ENCODE measurements around the gene FYB1. TPM values are rescaled to one million over a fixed set of nuclear protein-coding genes. Genes with fewer than 3 reads are reported as not detected.

FYB1 gene
- total RNA-seq, 1 experiment from 2014 or later = 1.3 TPM

GRCh38 chr5:39079147-39079546 lies 140.2 kb downstream of the FYB1 start:
- Histone ChIP-seq H3K36me3 (ENCODE audit: control insufficient read depth, insufficient read depth, low read length) (no peaks in the 10 kb centered on the region), H3K27me3 (replicated peaks; ENCODE audit: control insufficient read depth, insufficient read depth, low read length) (no peaks in the 10 kb centered on the region), H3K4me1 (no peaks in the 10 kb centered on the region; the same call in 1 of the 2 replicates), H3K9me3 (no peaks in the 10 kb centered on the region; the same call in 1 of the 2 replicates), H3K4me3 (ENCODE audit: low read depth, low read length) (no peak overlapping the region)
- no peak overlapping the region for H3K4me3 Mint-ChIP-seq (ENCODE audit: unreplicated experiment)
- no TSS peak for BruUV-seq (replicated peaks)
- intact Hi-C loops (cut with micrococcal nuclease; ENCODE audit: unreplicated experiment) = no loop called here
- no peak overlapping the region for H3K27ac Mint-ChIP-seq (ENCODE audit: unreplicated experiment)
- no peaks in the 10 kb centered on the region for H3K9me3 Mint-ChIP-seq (ENCODE audit: unreplicated experiment)
- H3K36me3 Mint-ChIP-seq (ENCODE audit: insufficient read depth, unreplicated experiment) = peaks cover 8% of the 10 kb centered on the region
- DNase-seq = no peak
- TF ChIP-seq CTCF (IDR thresholded peaks at IDR 0.05; ENCODE audit: insufficient read depth in 1 of 2, low read depth in 1 of 2, low read length in 1 of 2, severe bottlenecking in 1 of 2, unreplicated experiment in 1 of 2) = no peak
- ChIA-PET CTCF (no interaction called here), POLR2A (no interaction called here)
- no peaks in the 10 kb centered on the region for H3K4me1 Mint-ChIP-seq (ENCODE audit: low read depth, unreplicated experiment)
- peaks cover 3% of the 10 kb centered on the region for H3K27me3 Mint-ChIP-seq (ENCODE audit: insufficient read depth, unreplicated experiment)

GRCh38 chr5:39076757-39077728 lies 142.3 kb downstream of the FYB1 start:
- H3K9me3 Mint-ChIP-seq (ENCODE audit: unreplicated experiment) = no peaks in the 10 kb centered on the region
- Histone ChIP-seq H3K36me3 (ENCODE audit: control insufficient read depth, insufficient read depth, low read length) (no peaks in the 10 kb centered on the region), H3K9me3 (no peaks in the 10 kb centered on the region), H3K4me1 (peaks cover 6% of the 10 kb centered on the region; the same call in 1 of the 2 replicates), H3K4me3 (ENCODE audit: low read depth, low read length) (no peak overlapping the region), H3K27me3 (replicated peaks; ENCODE audit: control insufficient read depth, insufficient read depth, low read length) (no peaks in the 10 kb centered on the region)
- peaks cover 8% of the 10 kb centered on the region for H3K36me3 Mint-ChIP-seq (ENCODE audit: insufficient read depth, unreplicated experiment)
- POLR2A ChIA-PET = no interaction called here
- TF ChIP-seq CTCF (IDR thresholded peaks at IDR 0.05; ENCODE audit: insufficient read depth in 1 of 2, low read depth in 1 of 2, low read length in 1 of 2, severe bottlenecking in 1 of 2, unreplicated experiment in 1 of 2) = no peak
- no peak overlapping the region for H3K27ac Mint-ChIP-seq (ENCODE audit: unreplicated experiment)
- no peaks in the 10 kb centered on the region for H3K27me3 Mint-ChIP-seq (ENCODE audit: insufficient read depth, unreplicated experiment)
- no peak for DNase-seq
- no peaks in the 10 kb centered on the region for H3K4me1 Mint-ChIP-seq (ENCODE audit: low read depth, unreplicated experiment)
- CTCF ChIA-PET = no interaction called here
- BruUV-seq (replicated peaks) = no TSS peak
- intact Hi-C loops (cut with micrococcal nuclease; ENCODE audit: unreplicated experiment) = no loop called here
- H3K4me3 Mint-ChIP-seq (ENCODE audit: unreplicated experiment) = no peak overlapping the region

- BruUV-seq (replicated peaks) = no TSS peak
- POLR2A ChIA-PET = no interaction called here
- peaks cover 8% of the 10 kb centered on the region for H3K36me3 Mint-ChIP-seq (ENCODE audit: insufficient read depth, unreplicated experiment)
- H3K4me1 Mint-ChIP-seq (ENCODE audit: low read depth, unreplicated experiment) = no peaks in the 10 kb centered on the region
- Histone ChIP-seq H3K27me3 (replicated peaks; ENCODE audit: control insufficient read depth, insufficient read depth, low read length) (no peaks in the 10 kb centered on the region), H3K4me3 (ENCODE audit: low read depth, low read length) (no peak overlapping the region), H3K4me1 (peaks cover 6% of the 10 kb centered on the region; the same call in 1 of the 2 replicates), H3K36me3 (ENCODE audit: control insufficient read depth, insufficient read depth, low read length) (no peaks in the 10 kb centered on the region), H3K9me3 (no peaks in the 10 kb centered on the region)
- no peaks in the 10 kb centered on the region for H3K27me3 Mint-ChIP-seq (ENCODE audit: insufficient read depth, unreplicated experiment)
- TF ChIP-seq CTCF (IDR thresholded peaks at IDR 0.05; ENCODE audit: insufficient read depth in 1 of 2, low read depth in 1 of 2, low read length in 1 of 2, severe bottlenecking in 1 of 2, unreplicated experiment in 1 of 2) = no peak
- DNase-seq = no peak
- no peaks in the 10 kb centered on the region for H3K9me3 Mint-ChIP-seq (ENCODE audit: unreplicated experiment)
- peak overlapping the region; percentile 95 for H3K4me3 Mint-ChIP-seq (ENCODE audit: unreplicated experiment)
- intact Hi-C loops (cut with micrococcal nuclease; ENCODE audit: unreplicated experiment) = no loop called here
- no peak overlapping the region for H3K27ac Mint-ChIP-seq (ENCODE audit: unreplicated experiment)
- CTCF ChIA-PET = no interaction called here
These were observed 143.1 kb downstream of the FYB1 start for GRCh38 chr5:39076101-39076756.

Data from Caco-2 (cell line).